Measurements from ENCODE around the gene FETUB. TPM values are rescaled to one million over a fixed set of nuclear protein-coding genes. Genes with fewer than 3 reads are reported as not detected.
A peak's percentile ranks its signal among the peaks of the same experiment; 100 is the strongest.

Gene FETUB
- polyA plus RNA-seq, 3 donors: not detected

GRCh38 chr3:186616299-186616617, 23.9 kb upstream of the FETUB start:
- Histone ChIP-seq H3K4me3 (replicated peaks in 1 of 3; ENCODE audit: low read depth in 2 of 3, low read length in 3 of 3) (no peak overlapping the region), H2AFZ (ENCODE audit: insufficient read depth, low read depth, low read length, poor library complexity, severe bottlenecking) (peak overlapping the region; percentile 76), H4K20me1 (ENCODE audit: insufficient read depth, low read length) (no peaks in the 10 kb centered on the region), H3K9me3 (replicated peaks in 1 of 2; ENCODE audit: control insufficient read depth in 1 of 2, insufficient read depth in 1 of 2, low read length in 2 of 2) (no peaks in the 10 kb centered on the region), H3K27me3 (ENCODE audit: control insufficient read depth in 2 of 2, insufficient read depth in 2 of 2, low read length in 2 of 2) (peaks cover 13 to 34% of the 10 kb centered on the region in 2 donors), H3K36me3 (replicated peaks in 1 of 2; ENCODE audit: control insufficient read depth in 1 of 2, insufficient read depth in 2 of 2, low read length in 2 of 2) (no peaks in the 10 kb centered on the region), H3K79me2 (ENCODE audit: insufficient read depth, low read length) (no peaks in the 10 kb centered on the region), H3K9ac (ENCODE audit: insufficient read depth, low read length, poor library complexity, severe bottlenecking) (no peak overlapping the region), H3K4me1 (ENCODE audit: control insufficient read depth in 1 of 2, insufficient read depth in 2 of 2, low read length in 2 of 2) (peaks cover 6 to 10% of the 10 kb centered on the region in 2 donors), H3K4me2 (replicated peaks; ENCODE audit: extremely low read depth, low read length, poor library complexity, severe bottlenecking) (no peak overlapping the region), H3K27ac (ENCODE audit: low read depth in 1 of 2, low read length in 2 of 2) (no peak overlapping the region)
- Mint-ChIP-seq H3K27me3 (ENCODE audit: low read depth in 3 of 3) (peaks cover 27 to 41% (median 37%) of the 10 kb centered on the region in 3 donors), H3K4me1 (peaks cover 18% of the 10 kb centered on the region), H3K27ac (no peak overlapping the region), H3K36me3 (no peaks in the 10 kb centered on the region), H3K9me3 (no peaks in the 10 kb centered on the region), H3K4me3 (no peak overlapping the region)
- intact Hi-C loops (cut with micrococcal nuclease): loop anchor here (2.0 to 10.0 kb wide), 3 partner anchors 205 to 634 kb away; no protein-coding TSS in a partner anchor
- WGBS (ENCODE audit: insufficient coverage): 87% methylated on average over 6 of the region's 8 CpGs
- TF ChIP-seq CTCF (IDR thresholded peaks at IDR 0.05): no peak
- DNase-seq: no peak

- Histone ChIP-seq H3K9me3 (replicated peaks in 1 of 2; ENCODE audit: control insufficient read depth in 1 of 2, insufficient read depth in 1 of 2, low read length in 2 of 2) (no peaks in the 10 kb centered on the region), H3K27ac (ENCODE audit: low read depth in 1 of 2, low read length in 2 of 2) (no peak overlapping the region), H3K36me3 (replicated peaks in 1 of 2; ENCODE audit: control insufficient read depth in 1 of 2, insufficient read depth in 2 of 2, low read length in 2 of 2) (no peaks in the 10 kb centered on the region), H3K4me2 (replicated peaks; ENCODE audit: extremely low read depth, low read length, poor library complexity, severe bottlenecking) (peak overlapping the region; percentile 51), H3K27me3 (ENCODE audit: control insufficient read depth in 2 of 2, insufficient read depth in 2 of 2, low read length in 2 of 2) (peaks cover 13 to 34% of the 10 kb centered on the region in 2 donors), H3K4me1 (ENCODE audit: control insufficient read depth in 1 of 2, insufficient read depth in 2 of 2, low read length in 2 of 2) (peaks cover 6 to 10% of the 10 kb centered on the region in 2 donors), H3K4me3 (replicated peaks in 1 of 3; ENCODE audit: low read depth in 2 of 3, low read length in 3 of 3) (no peak overlapping the region), H2AFZ (ENCODE audit: insufficient read depth, low read depth, low read length, poor library complexity, severe bottlenecking) (peak overlapping the region; percentile 76), H4K20me1 (ENCODE audit: insufficient read depth, low read length) (no peaks in the 10 kb centered on the region), H3K9ac (ENCODE audit: insufficient read depth, low read length, poor library complexity, severe bottlenecking) (no peak overlapping the region), H3K79me2 (ENCODE audit: insufficient read depth, low read length) (no peaks in the 10 kb centered on the region)
- TF ChIP-seq CTCF (IDR thresholded peaks at IDR 0.05): peak; percentile 90
- H3K4me3 Mint-ChIP-seq: peak overlapping the region; percentile 6 to 85
- no peak overlapping the region for H3K27ac Mint-ChIP-seq
- no peaks in the 10 kb centered on the region for H3K9me3 Mint-ChIP-seq
- peak; percentile 63 to 78 (median 67) for DNase-seq
- WGBS (ENCODE audit: insufficient coverage): 18% methylated on average over 22 of the region's 31 CpGs
- H3K36me3 Mint-ChIP-seq: no peaks in the 10 kb centered on the region
- intact Hi-C loops (cut with micrococcal nuclease): loop anchor here (2.0 to 10.0 kb wide), 3 partner anchors 204 to 635 kb away; no protein-coding TSS in a partner anchor
- peaks cover 18% of the 10 kb centered on the region for H3K4me1 Mint-ChIP-seq
- H3K27me3 Mint-ChIP-seq (ENCODE audit: low read depth in 3 of 3): peaks cover 30 to 37% (median 34%) of the 10 kb centered on the region in 3 donors
These were observed 22.9 kb upstream of the FETUB start for GRCh38 chr3:186617036-186617946.

Data from CD14-positive monocyte (primary cell).